Liver (tissue), 3 donors: Measurements from ENCODE around the gene ZSWIM7.

Experiments
- EGR1 ChIP-seq, 2 donors: IDR thresholded peaks; 2 replicates each; pipeline ENCODE4 v1.6.1; 2016 to 2018; ENCODE audit warnings: antibody characterized with exemption in 2 of 2, low read depth in 2 of 2
- GABPA ChIP-seq, 2 donors: IDR thresholded peaks in 1 of 2; conservative IDR thresholded peaks in 1 of 2; 2 replicates each; pipeline ENCODE4 v1.6.1; 2016; ENCODE audit warnings: antibody characterized with exemption in 2 of 2, mild to moderate bottlenecking in 1 of 2, moderate library complexity in 1 of 2
- HNF4A ChIP-seq, 2 donors: conservative IDR thresholded peaks; 2 replicates each; pipeline ENCODE4 v1.6.1; 2016; ENCODE audit warnings: antibody characterized with exemption in 2 of 2, mild to moderate bottlenecking in 2 of 2
- JUND ChIP-seq, 2 donors: IDR thresholded peaks; 2 replicates each; pipeline ENCODE4 v1.6.1; 2016; ENCODE audit warnings: antibody characterized with exemption in 2 of 2
- RAD21 ChIP-seq, 2 donors: IDR thresholded peaks; 2 replicates each; pipeline ENCODE4 v1.6.1; 2016; ENCODE audit warnings: antibody characterized with exemption in 2 of 2, mild to moderate bottlenecking in 2 of 2
- REST ChIP-seq: IDR thresholded peaks from 2 replicates; pipeline ENCODE4 v1.6.1; 2016; ENCODE audit warnings: antibody characterized with exemption, mild to moderate bottlenecking
- RXRA ChIP-seq, 2 donors: IDR thresholded peaks; 2 replicates each; pipeline ENCODE4 v1.6.1; 2017 to 2018; ENCODE audit warnings: antibody characterized with exemption in 2 of 2, mild to moderate bottlenecking in 1 of 2
- SP1 ChIP-seq: IDR thresholded peaks from 2 replicates; pipeline ENCODE4 v1.6.1; 2018; ENCODE audit warnings: antibody characterized with exemption, mild to moderate bottlenecking
- TAF1 ChIP-seq: conservative IDR thresholded peaks from 2 replicates; pipeline ENCODE4 v1.6.1; 2016; ENCODE audit warnings: antibody characterized with exemption, mild to moderate bottlenecking
- TF ChIP-seq, protein P1 (sequence below): fragments of 150-350 bp; IDR thresholded peaks from 2 replicates; pipeline ENCODE4 v1.5.1; 2017; ENCODE audit warnings: improper control_type of control experiment, low read depth, low read length; ENCODE audit not compliant: missing input control
- TF ChIP-seq, protein P2 (sequence below): IDR thresholded peaks from 2 replicates; pipeline ENCODE4 v1.6.1; 2016; ENCODE audit warnings: antibody characterized with exemption
- TF ChIP-seq, protein P3 (sequence below): IDR thresholded peaks from 2 replicates; pipeline ENCODE4 v1.6.1; 2016; ENCODE audit warnings: antibody characterized with exemption
- donor health status: healthy.
- donor health status: healthy.

DNA sequence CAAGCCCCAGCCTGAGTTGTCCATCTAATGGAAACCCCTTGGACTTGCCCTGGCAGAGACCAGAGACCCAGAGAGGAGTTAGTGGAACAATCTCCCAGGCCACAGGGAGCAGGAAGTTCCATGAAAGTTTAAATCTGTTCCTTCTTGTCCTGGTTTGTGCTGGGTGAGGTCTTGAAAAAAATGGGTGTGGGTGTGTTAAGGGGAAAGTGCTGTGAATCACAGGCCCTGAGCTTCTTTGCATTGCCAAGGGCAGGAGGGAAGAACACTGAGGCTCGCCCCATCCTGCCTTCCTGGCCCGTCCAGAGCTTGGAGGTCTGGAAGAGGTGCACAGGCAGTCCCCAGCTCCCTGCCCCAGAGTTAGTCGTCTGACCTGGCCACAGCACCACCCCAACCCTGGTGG, 52.2 kb downstream of the ZSWIM7 start:
- TF ChIP-seq REST (no peak), SP1 (no peak), TAF1 (no peak), EGR1 (IDR thresholded peaks at IDR 0.05; ENCODE audit: low read depth in 2 of 2) (no peak), RXRA (IDR thresholded peaks at IDR 0.05) (no peak), GABPA (IDR thresholded peaks at IDR 0.05 in 1 of 2, conservative IDR thresholded peaks at IDR 0.05 in 1 of 2) (no peak), RAD21 (IDR thresholded peaks at IDR 0.05) (no peak), HNF4A (conservative IDR thresholded peaks at IDR 0.05) (no peak), JUND (IDR thresholded peaks at IDR 0.05) (no peak)
- TF ChIP-seq, protein P1, sequence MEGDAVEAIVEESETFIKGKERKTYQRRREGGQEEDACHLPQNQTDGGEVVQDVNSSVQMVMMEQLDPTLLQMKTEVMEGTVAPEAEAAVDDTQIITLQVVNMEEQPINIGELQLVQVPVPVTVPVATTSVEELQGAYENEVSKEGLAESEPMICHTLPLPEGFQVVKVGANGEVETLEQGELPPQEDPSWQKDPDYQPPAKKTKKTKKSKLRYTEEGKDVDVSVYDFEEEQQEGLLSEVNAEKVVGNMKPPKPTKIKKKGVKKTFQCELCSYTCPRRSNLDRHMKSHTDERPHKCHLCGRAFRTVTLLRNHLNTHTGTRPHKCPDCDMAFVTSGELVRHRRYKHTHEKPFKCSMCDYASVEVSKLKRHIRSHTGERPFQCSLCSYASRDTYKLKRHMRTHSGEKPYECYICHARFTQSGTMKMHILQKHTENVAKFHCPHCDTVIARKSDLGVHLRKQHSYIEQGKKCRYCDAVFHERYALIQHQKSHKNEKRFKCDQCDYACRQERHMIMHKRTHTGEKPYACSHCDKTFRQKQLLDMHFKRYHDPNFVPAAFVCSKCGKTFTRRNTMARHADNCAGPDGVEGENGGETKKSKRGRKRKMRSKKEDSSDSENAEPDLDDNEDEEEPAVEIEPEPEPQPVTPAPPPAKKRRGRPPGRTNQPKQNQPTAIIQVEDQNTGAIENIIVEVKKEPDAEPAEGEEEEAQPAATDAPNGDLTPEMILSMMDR: no peak
- TF ChIP-seq, protein P2, sequence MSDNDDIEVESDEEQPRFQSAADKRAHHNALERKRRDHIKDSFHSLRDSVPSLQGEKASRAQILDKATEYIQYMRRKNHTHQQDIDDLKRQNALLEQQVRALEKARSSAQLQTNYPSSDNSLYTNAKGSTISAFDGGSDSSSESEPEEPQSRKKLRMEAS: no peak
- TF ChIP-seq, protein P3, sequence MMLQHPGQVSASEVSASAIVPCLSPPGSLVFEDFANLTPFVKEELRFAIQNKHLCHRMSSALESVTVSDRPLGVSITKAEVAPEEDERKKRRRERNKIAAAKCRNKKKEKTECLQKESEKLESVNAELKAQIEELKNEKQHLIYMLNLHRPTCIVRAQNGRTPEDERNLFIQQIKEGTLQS: no peak
